WTC11 (cell line): ENCODE data around the gene TSPAN5. TPM values are rescaled to one million over a fixed set of nuclear protein-coding genes. Genes with fewer than 3 reads are reported as not detected.
A peak's percentile ranks its signal among the peaks of the same experiment; 100 is the strongest.
"Not testable (repeated sequence)": the region's sequence is repeated elsewhere in the genome, so short reads cannot be mapped to it uniquely, and the experiment has no call there.

Experiments used
- ATAC-seq: fragments of 200-7000 bp; cut with Tn5 transposase; 2 replicates; pipeline ENCODE4 v1.10.0; 2021; ENCODE audit warnings: mild to moderate bottlenecking, moderate library complexity
- CTCF ChIA-PET: fragments of 300-600 bp; sonication (Branson Sonifier 250); formaldehyde crosslinking; loops from one replicate; lab custom pipeline; 2021; ENCODE audit warnings: antibody characterized with exemption; lab: Charles Lee
- POLR2A ChIA-PET: fragments of 350-600 bp; sonication (Branson Sonifier 250); formaldehyde crosslinking; loops from one replicate; lab custom pipeline; 2021; ENCODE audit warnings: antibody characterized with exemption; lab: Charles Lee
- DNase-seq: peaks from one replicate; pipeline ENCODE4 v3.0.0; 2021; ENCODE audit warnings: low spot score
- H3K27ac Mint-ChIP-seq: 2 replicates; pipeline ENCODE4 v1.8.0; 2021; ENCODE audit warnings: mixed read lengths
- H3K27me3 Mint-ChIP-seq: 2 replicates; pipeline ENCODE4 v1.8.0; 2021; ENCODE audit warnings: low read depth, mild to moderate bottlenecking, moderate library complexity, mixed read lengths
- H3K36me3 Mint-ChIP-seq: 2 replicates; pipeline ENCODE4 v1.8.0; 2021; ENCODE audit warnings: mixed read lengths
- H3K4me1 Mint-ChIP-seq: 2 replicates; pipeline ENCODE4 v1.8.0; 2022; ENCODE audit warnings: mixed read lengths
- H3K4me3 Mint-ChIP-seq: 2 replicates; pipeline ENCODE4 v1.8.0; 2021; ENCODE audit warnings: mild to moderate bottlenecking, moderate library complexity, mixed read lengths
- H3K9me3 Mint-ChIP-seq: 2 replicates; pipeline ENCODE4 v1.8.0; 2021; ENCODE audit warnings: mixed read lengths
- CBFB ChIP-seq: sonication (generic); formaldehyde crosslinking; IDR thresholded peaks from 2 replicates; pipeline ENCODE4 v1.8.1; 2022; ENCODE audit warnings: mild to moderate bottlenecking, low read depth, missing genetic modification reagents
- ELF4 ChIP-seq: sonication (generic); formaldehyde crosslinking; IDR thresholded peaks from 2 replicates; pipeline ENCODE4 v1.8.1; 2022; ENCODE audit warnings: low read depth, mild to moderate bottlenecking, moderate library complexity, missing genetic modification reagents
- GABPB1 ChIP-seq: sonication (generic); formaldehyde crosslinking; IDR thresholded peaks from 2 replicates; pipeline ENCODE4 v1.8.1; 2023; ENCODE audit warnings: mild to moderate bottlenecking, missing genetic modification reagents
- NR2C2 ChIP-seq: sonication (generic); formaldehyde crosslinking; IDR thresholded peaks from 2 replicates; pipeline ENCODE4 v1.8.0; 2022; ENCODE audit warnings: mild to moderate bottlenecking, missing genetic modification reagents
- NR3C1 ChIP-seq: sonication (generic); formaldehyde crosslinking; conservative IDR thresholded peaks from 2 replicates; pipeline ENCODE4 v1.8.1; 2023; ENCODE audit warnings: low read depth, mild to moderate bottlenecking, missing genetic modification reagents
- SMAD3 ChIP-seq: sonication (generic); formaldehyde crosslinking; IDR thresholded peaks from 2 replicates; pipeline ENCODE4 v1.8.0; 2022; ENCODE audit warnings: missing genetic modification reagents, mild to moderate bottlenecking, borderline replicate concordance
- TP53 ChIP-seq: sonication (generic); formaldehyde crosslinking; IDR thresholded peaks from 2 replicates; pipeline ENCODE4 v1.8.1; 2023; ENCODE audit warnings: mild to moderate bottlenecking, missing genetic modification reagents
- ZNF121 ChIP-seq: sonication (generic); formaldehyde crosslinking; IDR thresholded peaks from 2 replicates; pipeline ENCODE4 v1.8.0; 2023; ENCODE audit warnings: missing genetic modification reagents
- total RNA-seq: library from RNA; stranded (reverse); gene quantifications from 3 replicates; pipeline ENCODE4 v1.2.3, GENCODE V29; 2021
- TF ChIP-seq, protein P1 (sequence below): sonication (generic); formaldehyde crosslinking; IDR thresholded peaks from 2 replicates; pipeline ENCODE4 v1.8.0; 2022; ENCODE audit warnings: mild to moderate bottlenecking, missing genetic modification reagents
- TF ChIP-seq, protein P2 (sequence below): sonication (generic); formaldehyde crosslinking; IDR thresholded peaks from 2 replicates; pipeline ENCODE4 v1.8.1; 2022; ENCODE audit warnings: low read depth, mild to moderate bottlenecking, moderate library complexity, missing genetic modification reagents, borderline replicate concordance
- TF ChIP-seq, protein P3 (sequence below): sonication (generic); formaldehyde crosslinking; IDR thresholded peaks from 2 replicates; pipeline ENCODE4 v1.8.1; 2023; ENCODE audit warnings: mild to moderate bottlenecking, moderate library complexity, missing genetic modification reagents
- TF ChIP-seq, protein P4 (sequence below): fragments of 250-450 bp; sonication (Bioruptor Pico); IDR thresholded peaks from 2 replicates; pipeline ENCODE4 v1.9.0; 2021; ENCODE audit warnings: mild to moderate bottlenecking
- TF ChIP-seq, protein P5 (sequence below): sonication (generic); formaldehyde crosslinking; IDR thresholded peaks from 2 replicates; pipeline ENCODE4 v1.8.1; 2023; ENCODE audit warnings: mild to moderate bottlenecking, missing genetic modification reagents, moderate library complexity

TSPAN5 gene
- total RNA-seq, 1 experiment from 2014 or later = 22.7 TPM

DNA sequence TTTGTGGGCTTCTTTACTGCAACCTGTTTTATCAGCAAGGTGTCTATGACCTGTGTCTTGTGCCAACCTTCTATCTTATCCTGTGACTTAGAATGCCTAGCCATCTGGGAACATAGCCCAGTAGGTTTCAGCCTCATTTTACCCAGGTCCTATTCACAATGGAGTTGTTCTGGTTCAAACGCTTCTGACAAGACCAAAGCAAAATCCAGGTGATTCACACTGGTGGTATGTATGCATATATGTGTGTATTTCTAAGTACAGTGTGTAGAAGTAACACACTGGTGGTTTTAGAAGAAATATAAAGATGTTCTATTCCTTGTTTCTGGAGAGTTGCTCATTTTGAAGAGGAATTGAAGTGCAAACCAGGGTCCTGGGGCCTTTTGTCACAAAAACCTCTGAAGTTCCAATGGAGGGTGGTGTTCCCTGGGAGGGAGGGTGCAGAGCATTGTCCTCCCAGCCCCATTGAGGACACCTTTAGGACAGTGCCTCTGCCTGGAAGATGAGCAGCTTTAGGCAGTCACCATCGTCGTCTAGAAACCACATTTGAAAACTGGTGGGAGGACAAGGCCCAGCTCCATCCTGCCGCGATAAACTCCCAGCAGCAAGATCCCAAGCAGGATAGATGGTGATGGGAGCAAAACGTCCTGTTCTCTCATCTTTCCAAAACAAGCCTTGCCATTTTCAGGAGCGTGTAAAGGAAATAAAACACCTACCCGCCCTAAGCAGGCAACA is 191.4 kb downstream of the TSPAN5 start:
- POLR2A ChIA-PET = interaction anchor here (0.5 to 2.3 kb wide), 4 partner anchors 99 to 408 kb away, joined by 4 to 6 read pairs (median 4); partner anchors contain the start of gene TSPAN5
- Mint-ChIP-seq H3K27ac (no peak overlapping the region), H3K27me3 (no peaks in the 10 kb centered on the region), H3K9me3 (no peaks in the 10 kb centered on the region; the same call in 1 of the 2 replicates), H3K36me3 (peaks cover 14% of the 10 kb centered on the region), H3K4me1 (peaks cover 10% of the 10 kb centered on the region), H3K4me3 (peak overlapping the region; percentile 67; the same call in 1 of the 2 replicates)
- ATAC-seq (peak; percentile 16), DNase-seq (no peak)
- CTCF ChIA-PET = interaction anchor here (0.6 to 2.5 kb wide), 42 partner anchors 9 to 992 kb away, joined by 3 to 18 read pairs (median 4); partner anchors contain the start of genes METAP1, STPG2 and TSPAN5
- TF ChIP-seq NR2C2 (no peak), TP53 (CRISPR knock-in tag) (no peak), CBFB (CRISPR knock-in tag) (no peak), ZNF121 (CRISPR knock-in tag) (no peak), SMAD3 (CRISPR knock-in tag) (no peak), NR3C1 (CRISPR knock-in tag) (no peak), ELF4 (CRISPR knock-in tag) (no peak), GABPB1 (CRISPR knock-in tag) (no peak)
- TF ChIP-seq, protein P1, sequence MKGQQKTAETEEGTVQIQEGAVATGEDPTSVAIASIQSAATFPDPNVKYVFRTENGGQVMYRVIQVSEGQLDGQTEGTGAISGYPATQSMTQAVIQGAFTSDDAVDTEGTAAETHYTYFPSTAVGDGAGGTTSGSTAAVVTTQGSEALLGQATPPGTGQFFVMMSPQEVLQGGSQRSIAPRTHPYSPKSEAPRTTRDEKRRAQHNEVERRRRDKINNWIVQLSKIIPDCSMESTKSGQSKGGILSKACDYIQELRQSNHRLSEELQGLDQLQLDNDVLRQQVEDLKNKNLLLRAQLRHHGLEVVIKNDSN (CRISPR knock-in tag) = no peak
- TF ChIP-seq, protein P2, sequence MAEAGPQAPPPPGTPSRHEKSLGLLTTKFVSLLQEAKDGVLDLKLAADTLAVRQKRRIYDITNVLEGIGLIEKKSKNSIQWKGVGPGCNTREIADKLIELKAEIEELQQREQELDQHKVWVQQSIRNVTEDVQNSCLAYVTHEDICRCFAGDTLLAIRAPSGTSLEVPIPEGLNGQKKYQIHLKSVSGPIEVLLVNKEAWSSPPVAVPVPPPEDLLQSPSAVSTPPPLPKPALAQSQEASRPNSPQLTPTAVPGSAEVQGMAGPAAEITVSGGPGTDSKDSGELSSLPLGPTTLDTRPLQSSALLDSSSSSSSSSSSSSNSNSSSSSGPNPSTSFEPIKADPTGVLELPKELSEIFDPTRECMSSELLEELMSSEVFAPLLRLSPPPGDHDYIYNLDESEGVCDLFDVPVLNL = no peak
- TF ChIP-seq, protein P3, sequence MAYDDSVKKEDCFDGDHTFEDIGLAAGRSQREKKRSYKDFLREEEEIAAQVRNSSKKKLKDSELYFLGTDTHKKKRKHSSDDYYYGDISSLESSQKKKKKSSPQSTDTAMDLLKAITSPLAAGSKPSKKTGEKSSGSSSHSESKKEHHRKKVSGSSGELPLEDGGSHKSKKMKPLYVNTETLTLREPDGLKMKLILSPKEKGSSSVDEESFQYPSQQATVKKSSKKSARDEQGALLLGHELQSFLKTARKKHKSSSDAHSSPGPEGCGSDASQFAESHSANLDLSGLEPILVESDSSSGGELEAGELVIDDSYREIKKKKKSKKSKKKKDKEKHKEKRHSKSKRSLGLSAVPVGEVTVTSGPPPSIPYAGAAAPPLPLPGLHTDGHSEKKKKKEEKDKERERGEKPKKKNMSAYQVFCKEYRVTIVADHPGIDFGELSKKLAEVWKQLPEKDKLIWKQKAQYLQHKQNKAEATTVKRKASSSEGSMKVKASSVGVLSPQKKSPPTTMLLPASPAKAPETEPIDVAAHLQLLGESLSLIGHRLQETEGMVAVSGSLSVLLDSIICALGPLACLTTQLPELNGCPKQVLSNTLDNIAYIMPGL (CRISPR knock-in tag) = no peak
- TF ChIP-seq, protein P4, sequence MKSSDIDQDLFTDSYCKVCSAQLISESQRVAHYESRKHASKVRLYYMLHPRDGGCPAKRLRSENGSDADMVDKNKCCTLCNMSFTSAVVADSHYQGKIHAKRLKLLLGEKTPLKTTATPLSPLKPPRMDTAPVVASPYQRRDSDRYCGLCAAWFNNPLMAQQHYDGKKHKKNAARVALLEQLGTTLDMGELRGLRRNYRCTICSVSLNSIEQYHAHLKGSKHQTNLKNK (CRISPR knock-in tag) = no peak

DNA sequence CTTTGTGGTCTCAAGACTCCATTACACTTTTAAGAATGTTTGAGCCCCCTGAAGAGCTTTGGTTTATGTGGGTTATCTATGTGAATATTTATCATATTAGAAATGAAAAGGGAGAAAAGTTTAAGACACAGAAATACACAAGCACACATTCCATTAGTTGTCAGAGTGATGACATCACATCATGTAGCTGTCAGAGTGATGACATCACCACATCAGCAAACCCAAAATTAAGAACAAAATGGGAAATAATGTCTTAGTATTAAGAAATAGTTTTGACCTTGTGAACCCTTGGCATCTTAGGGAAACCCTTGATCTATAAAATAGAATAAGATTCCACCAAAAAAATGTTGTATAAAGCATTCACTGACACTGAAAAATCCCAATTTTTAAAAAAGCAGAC is 195.9 kb downstream of the TSPAN5 start:
- Mint-ChIP-seq H3K27me3 (no peaks in the 10 kb centered on the region), H3K4me3 (no peak overlapping the region), H3K36me3 (no peaks in the 10 kb centered on the region), H3K4me1 (peaks cover 5% of the 10 kb centered on the region), H3K9me3 (peaks cover 19% of the 10 kb centered on the region; the same call in 1 of the 2 replicates), H3K27ac (no peak overlapping the region)
- DNase-seq (no peak), ATAC-seq (no peak)
- ChIA-PET POLR2A (no interaction called here), CTCF (no interaction called here)
- TF ChIP-seq, protein P5, sequence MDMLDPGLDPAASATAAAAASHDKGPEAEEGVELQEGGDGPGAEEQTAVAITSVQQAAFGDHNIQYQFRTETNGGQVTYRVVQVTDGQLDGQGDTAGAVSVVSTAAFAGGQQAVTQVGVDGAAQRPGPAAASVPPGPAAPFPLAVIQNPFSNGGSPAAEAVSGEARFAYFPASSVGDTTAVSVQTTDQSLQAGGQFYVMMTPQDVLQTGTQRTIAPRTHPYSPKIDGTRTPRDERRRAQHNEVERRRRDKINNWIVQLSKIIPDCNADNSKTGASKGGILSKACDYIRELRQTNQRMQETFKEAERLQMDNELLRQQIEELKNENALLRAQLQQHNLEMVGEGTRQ (CRISPR knock-in tag) = no peak

DNA sequence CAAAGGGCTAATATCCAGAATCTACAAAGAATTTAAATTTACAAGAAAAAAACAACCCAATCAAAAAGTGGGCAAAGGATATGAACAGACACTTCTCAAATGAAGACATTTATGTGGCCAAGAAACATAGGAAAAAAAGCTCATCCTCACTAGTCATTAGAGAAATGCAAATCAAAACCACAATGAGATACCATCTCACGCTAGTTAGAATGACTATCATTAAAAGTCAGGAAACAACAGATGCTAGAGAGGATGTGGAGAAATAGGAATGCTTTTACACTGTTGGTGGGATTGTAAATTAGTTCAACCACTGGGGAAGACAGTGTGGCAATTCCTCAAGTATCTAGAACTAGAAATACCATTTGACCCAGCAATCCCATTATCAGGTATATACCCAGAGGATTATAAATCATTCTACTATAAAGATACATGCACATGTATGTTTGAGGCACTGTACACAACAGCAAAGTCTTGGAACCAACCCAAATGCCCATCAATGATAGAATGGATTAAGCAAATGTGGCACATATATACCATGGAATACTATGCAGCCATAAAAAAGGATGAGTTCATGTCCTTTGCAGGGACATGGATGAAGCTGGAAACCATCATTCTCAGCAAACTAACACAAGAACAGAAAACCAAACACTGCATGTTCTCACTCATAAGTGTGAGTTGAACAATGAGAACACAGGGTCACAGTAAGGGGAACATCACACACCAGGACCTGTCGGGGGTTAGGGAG is 197.1 kb downstream of the TSPAN5 start:
- CTCF ChIA-PET, H3K4me1 Mint-ChIP-seq, H3K4me3 Mint-ChIP-seq, H3K27me3 Mint-ChIP-seq, H3K36me3 Mint-ChIP-seq, POLR2A ChIA-PET, H3K27ac Mint-ChIP-seq, DNase-seq, ATAC-seq: not testable (repeated sequence)
- H3K9me3 Mint-ChIP-seq = peaks cover 19% of the 10 kb centered on the region; the same call in 1 of the 2 replicates

DNA sequence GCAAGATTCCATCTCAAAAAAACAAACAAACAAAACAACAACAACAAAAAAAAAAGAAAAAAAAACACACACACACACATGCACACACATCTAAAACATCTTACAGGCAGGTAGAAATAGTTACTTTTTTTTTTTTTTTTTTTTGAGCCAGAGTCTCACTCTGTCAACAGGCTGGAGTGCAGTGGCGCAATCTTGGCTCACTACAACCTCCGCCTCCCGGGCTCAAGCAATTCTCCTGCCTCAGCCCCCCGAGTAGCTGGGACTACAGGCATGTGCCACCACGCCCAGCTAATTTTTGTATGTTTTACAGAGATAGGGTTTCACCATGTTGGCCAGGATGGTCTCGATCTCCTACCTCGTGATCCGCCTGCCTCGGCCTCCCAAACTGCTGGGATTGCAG is 201.0 kb downstream of the TSPAN5 start:
- not testable (repeated sequence) for H3K27me3 Mint-ChIP-seq, H3K27ac Mint-ChIP-seq, H3K4me1 Mint-ChIP-seq, H3K36me3 Mint-ChIP-seq, H3K4me3 Mint-ChIP-seq, ATAC-seq, DNase-seq
- peaks cover 33% of the 10 kb centered on the region for H3K9me3 Mint-ChIP-seq
- POLR2A ChIA-PET = interaction anchor here (0.7 kb wide), 1 partner anchor 273 kb away, joined by 3 read pairs; no protein-coding TSS in a partner anchor
- CTCF ChIA-PET = interaction anchor here (1.8 kb wide), 1 partner anchor 10 kb away, joined by 5 read pairs; no protein-coding TSS in a partner anchor
